HG03097 (cell line): ENCODE results near the gene NUDT3.
"Not testable (repeated sequence)": the region's sequence is repeated elsewhere in the genome, so short reads cannot be mapped to it uniquely, and the experiment has no call there.

Experiments used
- ATAC-seq: cut with Tn5 transposase; IDR thresholded peaks from one replicate; pipeline ENCODE4 v1.9.1; 2021; ENCODE audit not compliant: unreplicated experiment, low FRiP score

Gene NUDT3

DNA sequence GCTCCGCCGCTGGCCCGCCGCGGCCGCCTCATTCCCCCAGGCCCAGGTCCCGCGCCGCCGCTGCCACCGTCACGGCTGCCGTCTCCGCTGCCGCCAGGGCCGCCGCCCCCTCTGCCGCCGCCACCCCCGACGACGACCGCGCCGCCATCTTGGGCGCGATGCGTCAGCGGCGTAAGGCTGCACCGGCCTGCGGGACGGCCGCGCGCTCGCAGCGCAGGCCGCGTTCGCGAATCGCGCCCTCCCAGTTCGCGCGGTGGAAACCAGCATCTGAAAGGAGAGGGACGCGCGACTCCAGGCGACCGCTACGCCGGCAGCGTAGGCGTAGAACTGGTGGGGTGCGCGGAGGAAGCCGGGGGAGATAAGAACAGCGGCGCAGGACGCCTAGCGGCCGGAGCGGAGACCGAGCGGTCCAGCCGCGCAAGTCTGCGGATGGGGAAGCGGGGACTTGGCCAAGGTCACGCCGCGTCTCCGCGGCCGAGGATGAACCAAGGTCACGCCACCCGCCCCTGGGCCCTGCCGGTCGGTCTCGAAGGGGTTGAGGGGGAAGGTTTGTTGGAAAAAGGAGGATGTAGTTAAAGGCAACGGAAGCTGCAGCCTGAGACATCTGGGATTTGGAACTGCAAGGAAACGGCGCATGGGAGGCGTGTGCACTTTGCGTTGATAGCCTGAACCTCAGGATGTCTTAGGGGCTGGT lies at the start of gene NUDT3:
Gene NUDT3 (minus strand): TSS at position 173 of the 694 bp plus-strand sequence. CDS start 307 bp downstream, outside the sequence.
- peak; percentile 80 for ATAC-seq

DNA sequence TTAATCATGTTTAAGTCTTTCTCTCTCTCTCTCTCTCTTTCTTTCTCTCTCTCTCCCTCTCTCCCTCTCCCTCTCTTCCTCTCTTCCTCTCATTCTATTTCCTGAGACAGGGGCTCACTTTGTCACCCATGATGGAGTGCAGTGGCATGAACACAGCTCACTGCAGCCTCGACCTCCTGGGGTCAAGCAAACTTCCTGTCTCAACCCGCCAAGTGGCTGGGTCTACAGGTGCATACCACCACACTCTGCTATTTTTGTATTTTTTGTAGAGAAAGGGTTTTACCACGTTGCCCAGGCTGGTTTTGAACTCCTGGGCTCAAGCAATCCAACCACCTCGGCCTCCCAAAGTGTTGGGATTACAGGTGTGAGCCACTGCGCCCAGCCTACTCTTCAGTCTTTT lies 49.1 kb upstream of the NUDT3 start:
- no peak for ATAC-seq

- ATAC-seq, result no peak
Observed at GRCh38 chr6:34439442-34439841, 47.0 kb upstream of the NUDT3 start.

- no peak for ATAC-seq
Observed at GRCh38 chr6:34438705-34439104, 46.2 kb upstream of the NUDT3 start.

GRCh38 chr6:34437644-34437970 lies 45.1 kb upstream of the NUDT3 start:
- ATAC-seq, result no peak

DNA sequence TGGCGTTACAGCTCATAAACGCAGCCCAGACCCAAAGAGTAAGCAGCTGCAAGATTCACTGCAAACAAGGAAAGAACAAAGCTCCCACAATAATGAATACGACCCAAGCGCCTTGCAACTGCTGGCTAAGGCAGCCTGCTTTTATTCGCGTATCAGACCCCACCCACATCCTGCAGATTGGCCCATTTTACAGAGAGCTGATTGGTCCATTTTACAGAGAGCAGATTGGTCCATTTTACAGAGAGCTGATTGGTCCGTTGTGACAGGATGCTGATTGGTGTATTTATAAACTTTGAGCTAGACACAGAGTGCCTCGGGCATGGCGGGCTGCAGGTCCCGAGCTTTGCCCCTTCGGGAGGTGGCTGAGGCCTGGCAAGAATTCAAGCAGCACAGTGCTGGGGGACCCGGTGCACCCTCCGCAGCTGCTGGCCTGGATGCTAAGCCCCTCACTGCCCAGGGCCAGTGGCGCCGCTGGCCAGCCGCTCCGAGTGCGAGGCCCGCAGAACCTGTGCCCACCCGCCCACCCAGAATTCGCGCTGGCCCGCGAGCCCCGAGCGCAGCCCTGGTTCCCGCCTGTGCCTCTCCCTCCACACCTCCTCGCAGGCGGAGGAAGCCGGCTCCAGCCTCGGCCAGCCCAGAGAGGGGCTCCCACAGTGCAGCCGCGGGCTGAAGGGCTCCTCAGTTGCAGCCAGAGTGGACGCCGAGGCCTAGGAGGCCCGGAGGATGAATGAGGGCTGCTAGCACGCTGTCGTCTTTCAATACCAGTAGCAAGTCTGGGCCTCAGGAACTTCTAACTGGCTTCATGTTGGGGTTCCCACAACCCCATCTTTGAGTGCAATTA lies 44.6 kb upstream of the NUDT3 start:
- ATAC-seq, result no peak

DNA sequence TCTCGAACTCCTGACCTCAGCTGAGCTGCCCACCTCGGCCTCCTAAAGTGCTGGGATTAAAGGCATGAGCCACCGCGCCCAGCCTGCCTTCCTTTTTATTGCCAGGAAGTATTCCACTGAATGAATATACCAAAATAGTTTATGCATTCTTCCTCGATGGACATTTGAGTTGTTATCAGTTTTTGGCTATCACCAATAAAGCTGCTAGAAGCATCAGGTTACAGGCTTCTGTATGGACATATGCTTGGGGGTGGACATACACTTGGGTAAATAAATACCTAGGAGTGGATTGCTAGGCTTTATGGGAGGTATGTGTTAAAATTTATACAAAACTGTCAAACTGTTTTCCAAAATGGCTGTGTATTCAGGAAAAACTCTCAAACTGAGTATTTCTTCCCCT lies 43.4 kb upstream of the NUDT3 start:
- ATAC-seq, result no peak

GRCh38 chr6:34425498-34426410 lies 33.3 kb upstream of the NUDT3 start, which contains the start of gene RPS10:
Gene RPS10, minus strand, starts transcription at chr6:34426069. Its CDS starts 848 bp downstream, at chr6:34425221.
- peak; percentile 79 for ATAC-seq

- ATAC-seq, result no peak
Observed at GRCh38 chr6:34425132-34425497, 32.6 kb upstream of the NUDT3 start.

- no peak for ATAC-seq
Observed at GRCh38 chr6:34424200-34425131, 32.0 kb upstream of the NUDT3 start.

GRCh38 chr6:34423254-34423653 lies 30.8 kb upstream of the NUDT3 start:
- ATAC-seq, result no peak

GRCh38 chr6:34418367-34418766 lies 25.9 kb upstream of the NUDT3 start:
- no peak for ATAC-seq

GRCh38 chr6:34416877-34417371 lies 24.5 kb upstream of the NUDT3 start:
- ATAC-seq, result no peak

GRCh38 chr6:34414999-34415858 lies 22.8 kb upstream of the NUDT3 start:
- no peak for ATAC-seq

GRCh38 chr6:34412643-34413214 lies 20.3 kb upstream of the NUDT3 start:
- ATAC-seq, result no peak

- ATAC-seq, result no peak
Observed at GRCh38 chr6:34412016-34412415, 19.5 kb upstream of the NUDT3 start.

DNA sequence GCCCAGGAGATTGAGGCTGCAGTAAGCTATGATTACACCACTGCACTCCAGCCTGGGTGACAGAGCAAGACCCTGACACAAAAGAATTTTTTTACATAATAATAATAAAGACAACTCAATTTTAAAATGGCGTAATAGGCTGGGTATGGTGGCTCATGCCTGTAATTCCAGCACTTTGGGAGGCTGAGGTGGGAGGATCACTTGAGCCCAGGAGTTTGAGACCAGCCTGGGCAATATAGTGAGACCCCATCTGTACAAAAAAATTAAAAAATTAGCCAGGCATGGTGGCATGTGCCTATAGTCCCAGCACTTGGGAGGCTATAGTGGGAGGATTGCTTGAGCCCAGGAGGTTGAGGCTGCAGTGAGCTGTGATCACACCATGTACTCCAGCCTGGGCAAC lies 15.4 kb upstream of the NUDT3 start:
- ATAC-seq, result not testable (repeated sequence)

- no peak for ATAC-seq
Observed at GRCh38 chr6:34396518-34396917, 4.0 kb upstream of the NUDT3 start.

DNA sequence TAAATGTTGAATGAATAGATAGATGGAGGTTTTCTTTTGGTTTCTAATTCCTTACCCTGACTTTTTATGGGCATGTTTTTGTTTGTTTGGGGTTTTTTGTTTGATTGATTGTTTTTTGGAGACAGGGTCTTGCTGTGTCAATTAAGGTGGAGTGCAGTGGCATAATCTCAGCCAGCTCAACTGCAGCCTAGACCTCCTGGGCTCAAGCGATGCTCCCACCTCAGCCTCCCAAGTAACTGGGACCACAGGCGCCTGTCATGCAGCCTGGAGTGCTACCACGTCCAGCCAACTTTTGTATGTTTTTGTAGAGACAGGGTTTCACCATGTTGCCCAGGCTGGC lies 1.5 kb upstream of the NUDT3 start:
- no peak for ATAC-seq
